UCSD-AML1 (cell line): ENCODE data around the gene RBMS1.
"Not testable (repeated sequence)": the region's sequence is repeated elsewhere in the genome, so short reads cannot be mapped to it uniquely, and the experiment has no call there.

Experiments used
- DNase-seq: peaks from one replicate; lab custom pipeline; 2025; ENCODE audit not compliant: unreplicated experiment; lab: John Stamatoyannopoulos, UW

Gene RBMS1

GRCh38 chr2:160472839-160473251 lies 20.8 kb downstream of the RBMS1 start:
- no peak for DNase-seq

GRCh38 chr2:160471950-160472349 lies 21.7 kb downstream of the RBMS1 start:
- no peak for DNase-seq

GRCh38 chr2:160469621-160470204 lies 23.9 kb downstream of the RBMS1 start:
- no peak for DNase-seq

DNA sequence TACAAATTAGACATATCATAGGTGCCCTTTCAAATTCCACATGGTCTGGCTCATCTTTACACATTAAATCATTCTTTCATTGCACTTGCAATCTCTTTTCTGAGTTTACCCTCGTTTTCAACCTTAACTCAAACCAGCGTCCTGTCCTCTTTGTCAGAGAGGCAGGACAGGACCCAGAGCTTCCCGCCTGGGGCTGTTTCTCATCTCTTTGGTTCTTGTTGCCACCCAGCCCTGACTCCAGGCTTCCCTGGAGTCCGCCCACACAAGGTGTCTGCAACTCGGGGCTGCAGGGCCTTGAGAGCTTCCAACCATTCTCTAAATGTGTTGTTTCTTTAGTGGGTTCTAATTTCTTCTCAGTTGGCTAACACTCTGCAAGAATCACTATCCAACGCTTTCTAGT lies 24.4 kb downstream of the RBMS1 start:
- no peak for DNase-seq

DNA sequence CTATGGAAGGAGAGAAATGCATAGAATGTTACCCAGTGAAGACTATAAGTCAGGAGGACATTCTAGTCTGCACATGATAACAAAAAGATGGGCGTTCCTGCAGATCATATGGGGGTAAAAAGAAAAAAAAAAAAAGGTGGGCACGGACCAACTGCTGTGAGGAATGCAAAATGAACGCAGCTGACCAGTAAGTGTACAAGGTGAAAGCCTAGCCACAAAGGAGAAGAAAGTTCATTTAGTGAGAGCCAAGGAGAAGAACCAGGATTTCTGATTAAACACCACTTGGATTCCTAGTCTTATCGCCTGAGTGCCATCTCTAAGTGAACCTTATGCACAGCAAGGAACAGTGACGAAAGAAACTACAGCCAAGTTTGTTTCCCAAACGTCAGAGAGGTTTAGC lies 26.5 kb downstream of the RBMS1 start:
- DNase-seq = no peak

DNA sequence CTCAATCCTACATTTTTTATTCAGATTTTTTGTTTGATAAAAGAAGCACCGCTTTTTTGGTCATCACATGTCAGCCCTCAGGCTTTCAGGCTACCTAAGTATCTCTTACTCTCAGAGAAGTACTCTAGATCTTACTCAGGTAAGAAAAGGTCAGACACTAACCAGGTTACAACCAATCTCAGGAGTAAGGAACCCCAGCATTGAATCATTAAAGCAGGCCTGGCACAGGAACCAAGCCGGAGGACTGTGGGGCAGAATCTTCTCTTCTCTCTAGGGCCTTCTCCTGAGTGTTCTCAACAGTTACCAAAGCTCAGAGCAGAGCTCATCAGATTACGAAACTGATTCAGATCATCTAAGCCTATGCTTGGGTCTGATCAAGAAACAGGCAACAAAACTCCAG lies 28.2 kb downstream of the RBMS1 start:
- DNase-seq = no peak

DNA sequence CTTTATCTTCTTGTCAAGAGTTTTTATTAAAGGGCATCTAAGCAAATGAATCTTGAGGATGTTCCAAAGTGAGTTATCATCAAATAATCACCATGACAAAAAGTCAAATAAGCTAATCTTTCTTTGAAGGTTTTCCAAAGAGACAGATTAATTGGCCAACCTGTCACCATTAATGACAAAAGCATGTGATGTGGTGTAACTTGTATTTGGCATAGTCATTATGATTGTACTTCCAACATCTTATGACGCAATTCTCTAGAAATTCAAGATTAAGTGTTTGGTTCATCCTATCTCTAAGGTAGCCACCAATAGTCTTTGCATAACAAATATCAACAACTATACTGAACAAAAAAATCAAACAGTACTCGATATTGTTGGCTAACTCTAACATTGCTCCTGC lies 28.6 kb downstream of the RBMS1 start:
- no peak for DNase-seq

DNA sequence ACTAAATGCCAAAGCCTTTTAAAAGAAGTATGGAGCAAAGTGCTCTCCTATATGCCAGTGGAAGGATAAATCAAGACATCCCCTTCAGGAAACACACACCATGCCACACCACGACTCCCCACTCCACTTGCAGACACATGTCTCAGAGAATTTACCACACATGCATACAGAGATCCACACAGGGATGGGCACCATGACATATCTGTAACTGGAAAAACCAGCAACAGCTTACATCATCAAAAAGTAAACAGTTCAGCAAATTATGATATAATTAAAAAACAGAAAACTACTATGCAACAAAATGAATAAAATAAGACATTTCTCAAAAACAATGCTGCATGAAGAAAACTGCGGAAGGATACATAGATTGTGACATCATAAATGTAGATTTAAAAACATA lies 29.6 kb downstream of the RBMS1 start:
- DNase-seq = no peak

DNA sequence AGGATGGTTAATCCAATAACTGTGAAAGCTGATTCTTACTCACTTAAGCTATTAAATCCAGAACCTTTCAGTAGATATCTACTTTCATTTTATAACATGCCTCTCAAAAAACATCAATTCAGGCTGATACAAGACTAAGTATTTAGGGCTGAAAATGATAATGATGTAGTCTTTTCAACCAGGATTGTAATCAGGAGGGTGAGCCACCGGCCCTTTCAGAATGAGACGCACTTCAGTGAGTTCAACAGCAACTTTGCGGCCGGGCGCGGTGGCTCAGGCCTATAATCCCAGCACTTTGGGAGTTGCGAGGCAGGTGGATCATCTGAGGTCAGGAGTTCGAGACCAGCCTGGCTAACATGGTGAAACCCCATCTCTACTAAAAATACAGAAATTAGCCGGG lies 30.4 kb downstream of the RBMS1 start:
- DNase-seq = no peak

DNA sequence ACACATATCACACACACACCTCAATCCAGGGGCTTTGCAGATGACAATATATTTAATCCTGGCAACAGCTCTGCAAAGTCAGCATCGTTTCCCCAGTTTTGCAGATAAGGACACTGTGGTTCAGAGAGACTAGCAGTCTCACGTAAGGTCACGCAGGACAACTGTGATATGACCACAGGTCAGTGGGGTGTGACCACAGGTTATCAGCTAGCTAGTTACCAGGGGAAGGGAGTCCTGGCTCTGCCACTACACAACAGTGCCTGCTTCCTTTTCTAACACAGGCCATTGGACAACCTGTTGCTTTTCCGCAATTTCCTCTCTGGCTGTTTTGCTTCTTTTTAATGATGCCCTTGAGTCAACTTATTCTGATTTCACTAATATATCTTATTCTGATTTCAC lies 33.3 kb downstream of the RBMS1 start:
- no peak for DNase-seq

GRCh38 chr2:160459538-160460332 lies 33.9 kb downstream of the RBMS1 start:
- DNase-seq = no peak

DNA sequence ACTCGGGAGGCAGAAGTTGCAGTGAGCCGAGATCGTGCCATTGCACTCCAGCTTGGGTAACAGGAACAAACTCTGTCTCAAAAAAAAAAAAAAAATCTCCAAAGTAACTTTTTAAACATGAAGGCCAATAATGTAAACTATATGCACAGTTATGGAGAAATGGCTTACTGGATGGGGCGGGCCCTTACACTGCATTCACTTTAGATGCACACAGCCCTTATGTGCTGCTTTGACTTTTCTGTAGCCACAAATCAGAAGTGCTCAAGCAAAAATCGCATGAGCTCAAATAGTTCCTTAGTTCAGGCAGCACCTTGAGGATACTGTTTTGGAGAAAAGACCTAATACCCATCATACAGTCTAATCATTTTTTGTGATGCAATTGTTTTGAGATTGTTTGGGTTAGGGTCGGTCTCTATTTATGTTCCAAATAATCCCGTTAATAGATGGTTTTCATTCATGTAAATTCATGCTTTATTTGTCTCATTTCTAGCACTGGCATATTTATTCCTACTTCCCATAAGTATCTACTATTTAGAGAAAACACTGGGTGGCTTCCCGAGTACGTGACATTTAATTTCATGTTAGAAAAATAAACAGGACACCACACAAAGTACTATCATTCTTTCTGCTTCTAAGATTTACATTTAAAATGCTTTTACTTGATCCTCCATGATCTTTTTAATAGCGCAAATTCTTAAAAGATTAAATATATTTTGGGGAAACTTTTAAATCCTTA lies 34.7 kb downstream of the RBMS1 start:
- no peak for DNase-seq

DNA sequence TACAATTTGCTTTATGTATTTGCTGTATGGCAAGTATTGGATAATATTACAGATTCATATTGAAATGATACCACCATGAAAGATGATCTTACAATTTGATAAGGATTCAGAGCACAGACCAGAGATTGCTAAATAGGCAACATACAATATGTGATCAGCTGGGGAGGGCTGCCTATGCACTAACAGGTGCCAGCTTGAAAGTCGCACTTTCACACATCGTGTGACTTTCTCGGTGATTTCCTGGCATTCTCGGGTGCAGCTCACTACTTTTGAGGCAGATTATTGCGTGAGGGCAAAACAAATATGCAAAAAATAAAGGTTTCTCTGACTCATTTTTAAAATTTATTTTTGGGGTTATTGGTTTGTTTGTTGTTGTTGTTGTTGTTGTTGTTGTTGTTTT lies 36.0 kb downstream of the RBMS1 start:
- no peak for DNase-seq

GRCh38 chr2:160454070-160454797 lies 39.4 kb downstream of the RBMS1 start:
- no peak for DNase-seq

- DNase-seq = no peak
Observed at GRCh38 chr2:160453111-160453820, 40.3 kb downstream of the RBMS1 start.

GRCh38 chr2:160450486-160450885 lies 43.1 kb downstream of the RBMS1 start:
- no peak for DNase-seq

DNA sequence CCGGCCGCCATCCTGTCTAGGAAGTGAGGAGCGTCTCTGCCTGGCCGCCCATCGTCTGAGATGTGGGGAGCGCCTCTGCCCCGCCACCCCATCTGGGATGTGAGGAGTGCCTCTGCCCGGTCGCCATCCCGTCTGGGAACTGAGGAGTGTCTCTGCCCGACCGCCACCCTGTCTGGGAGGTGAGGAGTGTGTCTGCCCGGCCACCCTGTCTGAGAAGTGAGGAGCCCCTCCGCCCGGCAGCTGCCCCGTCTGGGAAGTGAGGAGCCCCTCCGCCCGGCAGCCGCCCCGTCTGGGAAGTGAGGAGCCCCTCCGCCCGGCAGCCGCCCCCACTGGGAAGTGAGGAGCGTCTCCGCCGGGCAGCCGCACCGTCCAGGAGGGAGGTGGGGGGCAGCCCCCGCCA lies 44.8 kb downstream of the RBMS1 start:
- not testable (repeated sequence) for DNase-seq

DNA sequence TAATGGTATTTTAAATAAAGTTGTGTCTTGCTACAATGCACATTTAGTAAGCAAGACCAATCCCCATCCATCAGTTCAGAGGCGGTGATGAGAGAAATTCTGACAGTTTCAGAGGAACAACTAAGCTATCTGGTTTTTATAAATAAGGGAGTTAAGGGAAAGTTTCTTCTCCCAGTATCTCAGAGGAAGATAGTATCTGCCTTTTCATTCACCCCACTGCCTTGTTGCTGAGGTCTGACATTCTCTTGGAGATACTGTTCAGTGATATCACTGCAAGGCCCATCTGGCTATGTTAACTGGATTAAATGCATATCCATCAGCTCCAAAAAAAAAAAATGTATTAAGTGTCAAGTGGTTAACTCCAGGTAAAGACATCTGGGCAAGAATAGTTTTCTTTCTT lies 47.9 kb downstream of the RBMS1 start:
- no peak for DNase-seq

DNA sequence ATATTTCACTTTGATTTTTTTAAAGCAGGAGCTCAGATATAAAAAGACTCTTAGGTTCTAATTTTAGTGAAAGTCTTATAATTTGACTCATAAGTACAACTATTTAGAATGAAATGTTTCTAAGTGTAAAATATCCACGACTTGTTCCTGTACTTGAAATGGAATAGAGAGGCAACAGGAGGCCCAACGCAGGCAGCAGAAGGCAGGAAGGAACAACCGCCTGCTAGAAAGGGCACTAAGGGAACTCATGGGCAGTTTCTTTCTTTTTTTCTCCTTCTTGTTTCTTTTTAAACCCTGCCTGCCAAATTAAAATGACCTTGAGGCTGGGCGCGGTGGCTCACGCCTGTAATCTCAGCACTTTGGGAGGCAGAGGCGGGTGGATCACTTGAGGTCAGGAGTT lies 51.0 kb downstream of the RBMS1 start:
- DNase-seq = no peak

GRCh38 chr2:160440888-160441287 lies 52.7 kb downstream of the RBMS1 start:
- DNase-seq = no peak

- DNase-seq = not testable (repeated sequence)
Observed at GRCh38 chr2:160439038-160439437, 54.6 kb downstream of the RBMS1 start.
